GM18858 (cell line): ENCODE results near the gene PHLDB1.
"Not testable (repeated sequence)": the region's sequence is repeated elsewhere in the genome, so short reads cannot be mapped to it uniquely, and the experiment has no call there.

Source experiments
- ATAC-seq: cut with Tn5 transposase; IDR thresholded peaks from one replicate; pipeline ENCODE4 v1.9.1; 2021; ENCODE audit not compliant: unreplicated experiment

Gene PHLDB1

GRCh38 chr11:118607401-118608359, at the start of gene PHLDB1:
Gene PHLDB1 (plus strand): TSS chr11:118607615. CDS start chr11:118613837, 6,222 bp downstream.
- no peak for ATAC-seq

DNA sequence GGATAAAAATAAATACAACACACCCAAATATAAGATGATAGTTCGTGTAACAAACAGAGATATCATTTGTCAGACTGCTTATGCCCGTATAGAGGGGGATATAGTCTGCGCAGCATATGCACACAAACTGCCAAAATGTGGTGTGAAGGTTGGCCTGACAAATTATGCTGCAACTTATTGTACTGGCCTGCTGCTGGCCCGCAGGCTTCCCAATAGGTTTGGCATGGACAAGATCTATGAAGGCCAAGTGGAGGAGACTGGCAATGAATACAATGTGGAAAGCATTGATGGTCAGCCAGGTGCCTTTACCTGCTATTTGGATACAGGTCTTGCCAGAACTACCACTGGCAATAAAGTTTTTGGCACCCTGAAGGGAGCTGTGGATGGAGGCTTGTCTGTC, 46.6 kb upstream of the PHLDB1 start:
- no peak for ATAC-seq

DNA sequence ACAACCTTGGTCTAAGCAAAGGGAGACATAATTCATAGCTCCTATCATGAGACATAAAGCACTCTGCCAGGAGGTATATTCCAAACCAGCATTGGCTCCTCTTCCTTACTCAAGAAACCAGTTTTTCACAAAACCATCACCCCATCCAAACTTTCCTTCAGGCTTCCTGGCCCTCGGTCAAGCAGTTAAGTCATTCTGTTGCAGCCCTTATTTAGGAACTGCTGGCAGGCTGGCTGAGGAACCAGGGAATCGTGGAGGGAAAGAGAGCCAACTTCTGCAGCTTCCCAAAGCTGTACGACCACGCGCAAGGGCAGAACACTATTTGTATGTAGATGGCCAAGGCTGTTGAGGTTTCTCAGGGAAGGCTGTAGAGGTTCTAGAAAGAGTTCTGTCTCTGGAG, 42.4 kb upstream of the PHLDB1 start:
- ATAC-seq: no peak

GRCh38 chr11:118569670-118570069, 37.7 kb upstream of the PHLDB1 start:
- no peak for ATAC-seq

GRCh38 chr11:118570787-118571186, 36.6 kb upstream of the PHLDB1 start:
- no peak for ATAC-seq

DNA sequence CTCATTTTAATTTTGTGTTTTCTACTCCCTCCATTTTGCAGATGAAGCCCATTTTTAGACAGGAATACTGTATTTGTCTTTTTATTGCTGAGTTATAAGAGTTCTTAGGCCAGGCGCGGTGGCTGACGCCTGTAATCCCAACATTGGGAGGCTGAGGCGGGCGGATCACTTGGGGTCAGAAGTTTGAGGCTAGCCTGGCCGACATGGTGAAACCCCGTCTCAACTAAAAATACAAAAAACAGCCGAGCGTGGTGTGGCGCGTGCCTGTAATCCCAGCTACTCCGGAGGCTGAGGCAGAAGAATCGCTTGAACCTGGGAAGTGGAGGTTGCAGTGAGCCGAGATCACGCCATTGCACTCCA, 35.7 kb upstream of the PHLDB1 start:
- not testable (repeated sequence) for ATAC-seq

DNA sequence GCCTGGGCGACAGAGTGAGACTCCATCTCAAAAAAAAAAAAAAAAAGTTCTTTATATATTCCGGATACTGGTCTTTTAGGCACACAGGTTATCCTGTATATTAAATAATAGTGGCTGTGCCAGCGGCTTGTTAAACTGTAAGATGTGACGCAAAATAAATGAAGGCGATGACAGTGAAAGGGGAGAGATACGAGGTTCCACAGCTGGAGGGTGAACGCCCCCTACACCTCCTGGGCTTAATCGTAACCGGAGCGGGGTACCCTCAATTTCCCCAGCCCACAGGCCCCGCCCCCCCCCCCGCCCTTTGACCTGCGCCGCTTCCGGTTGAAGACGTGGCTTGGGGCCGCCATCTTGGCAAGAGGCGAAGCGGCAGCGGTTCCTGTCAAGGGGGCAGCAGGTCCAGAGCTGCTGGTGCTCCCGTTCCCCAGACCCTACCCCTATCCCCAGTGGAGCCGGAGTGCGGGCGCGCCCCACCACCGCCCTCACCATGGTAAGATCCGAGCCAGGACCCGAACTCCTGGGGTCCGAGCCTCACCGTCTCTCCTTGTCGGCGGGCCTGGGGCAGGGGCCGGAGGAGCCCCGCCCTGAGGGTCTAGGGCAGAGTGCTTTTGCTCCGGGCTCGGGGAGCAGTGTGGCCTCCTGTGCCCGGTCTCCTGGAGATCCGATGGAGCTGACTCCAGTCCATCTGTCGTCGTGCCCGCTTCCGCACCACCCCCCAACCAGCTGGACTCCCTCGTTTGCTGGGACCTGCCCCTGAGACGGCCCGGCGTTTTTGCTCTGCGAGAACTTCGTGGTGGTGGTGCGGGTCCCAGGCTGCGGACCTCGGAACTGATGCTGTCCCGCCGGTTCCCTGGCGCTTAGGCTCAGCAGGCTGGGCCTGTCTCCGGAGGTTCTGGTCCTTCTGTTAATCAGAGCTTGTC, 35.1 kb upstream of the PHLDB1 start, which contains the start of gene ARCN1:
Gene ARCN1 (plus strand): TSS at position 349 of the 920 bp plus-strand sequence. CDS start 139 bp downstream, at position 488.
- no peak for ATAC-seq

GRCh38 chr11:118572981-118573550, 34.3 kb upstream of the PHLDB1 start:
- ATAC-seq: no peak

DNA sequence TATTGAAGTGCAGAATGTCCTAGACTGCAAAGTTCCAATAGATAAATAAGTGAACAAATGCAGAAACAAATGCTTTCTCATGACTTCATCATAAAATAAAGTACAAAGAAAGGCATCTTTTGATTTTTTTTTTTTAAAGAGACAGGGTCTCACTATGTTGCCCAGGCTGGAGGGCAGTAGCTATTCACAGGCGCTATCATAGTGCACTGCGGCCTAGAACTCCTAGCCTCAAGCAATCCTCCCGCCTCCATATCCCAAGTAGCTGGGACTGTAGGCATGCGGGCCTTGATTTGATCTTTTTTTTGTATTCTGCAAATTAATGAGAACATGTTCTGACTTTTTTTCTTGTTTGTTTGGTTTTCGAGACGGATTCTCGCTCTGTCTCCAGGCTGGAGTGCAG, 32.8 kb upstream of the PHLDB1 start:
- ATAC-seq: no peak

- ATAC-seq: not testable (repeated sequence)
Observed at GRCh38 chr11:118577995-118578394, 29.4 kb upstream of the PHLDB1 start.

GRCh38 chr11:118581057-118581456, 26.4 kb upstream of the PHLDB1 start:
- ATAC-seq: no peak

GRCh38 chr11:118587952-118588351, 19.5 kb upstream of the PHLDB1 start:
- no peak for ATAC-seq

DNA sequence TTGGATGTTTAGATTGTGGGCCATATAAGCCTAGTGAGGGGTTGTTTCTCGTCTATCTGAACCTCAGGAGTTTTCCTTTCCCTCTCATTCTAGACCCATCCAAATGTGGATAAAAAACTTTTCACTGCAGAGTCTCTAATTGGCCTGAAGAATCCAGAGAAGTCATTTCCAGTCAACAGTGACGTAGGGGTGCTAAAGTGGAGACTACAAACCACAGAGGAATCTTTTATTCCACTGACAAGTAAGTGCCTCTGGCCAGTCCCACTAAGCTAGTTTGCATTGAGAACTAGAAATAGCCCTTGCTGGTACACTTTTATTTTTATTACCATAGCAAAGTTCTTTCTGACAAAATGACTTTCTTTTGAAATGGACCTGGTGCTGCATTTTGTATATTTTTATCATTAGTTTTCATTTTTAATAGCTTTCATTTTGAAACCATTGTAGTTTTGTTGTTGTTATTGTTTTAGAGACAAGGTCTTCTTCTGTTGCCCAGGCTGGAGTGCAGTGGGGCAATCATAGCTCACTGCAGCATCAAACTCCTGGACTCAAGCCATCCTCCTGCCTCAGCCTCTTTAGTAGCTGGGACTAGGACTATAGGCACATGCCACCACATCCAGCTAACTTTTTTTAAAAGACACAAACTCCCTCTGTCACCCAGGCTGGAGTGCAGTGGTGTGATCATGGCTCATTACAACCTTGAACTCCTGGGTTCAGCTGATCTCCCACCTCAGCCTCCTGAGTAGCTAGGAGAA, 14.6 kb upstream of the PHLDB1 start:
- ATAC-seq: no peak

- ATAC-seq: not testable (repeated sequence)
Observed at GRCh38 chr11:118594984-118595383, 12.4 kb upstream of the PHLDB1 start.

DNA sequence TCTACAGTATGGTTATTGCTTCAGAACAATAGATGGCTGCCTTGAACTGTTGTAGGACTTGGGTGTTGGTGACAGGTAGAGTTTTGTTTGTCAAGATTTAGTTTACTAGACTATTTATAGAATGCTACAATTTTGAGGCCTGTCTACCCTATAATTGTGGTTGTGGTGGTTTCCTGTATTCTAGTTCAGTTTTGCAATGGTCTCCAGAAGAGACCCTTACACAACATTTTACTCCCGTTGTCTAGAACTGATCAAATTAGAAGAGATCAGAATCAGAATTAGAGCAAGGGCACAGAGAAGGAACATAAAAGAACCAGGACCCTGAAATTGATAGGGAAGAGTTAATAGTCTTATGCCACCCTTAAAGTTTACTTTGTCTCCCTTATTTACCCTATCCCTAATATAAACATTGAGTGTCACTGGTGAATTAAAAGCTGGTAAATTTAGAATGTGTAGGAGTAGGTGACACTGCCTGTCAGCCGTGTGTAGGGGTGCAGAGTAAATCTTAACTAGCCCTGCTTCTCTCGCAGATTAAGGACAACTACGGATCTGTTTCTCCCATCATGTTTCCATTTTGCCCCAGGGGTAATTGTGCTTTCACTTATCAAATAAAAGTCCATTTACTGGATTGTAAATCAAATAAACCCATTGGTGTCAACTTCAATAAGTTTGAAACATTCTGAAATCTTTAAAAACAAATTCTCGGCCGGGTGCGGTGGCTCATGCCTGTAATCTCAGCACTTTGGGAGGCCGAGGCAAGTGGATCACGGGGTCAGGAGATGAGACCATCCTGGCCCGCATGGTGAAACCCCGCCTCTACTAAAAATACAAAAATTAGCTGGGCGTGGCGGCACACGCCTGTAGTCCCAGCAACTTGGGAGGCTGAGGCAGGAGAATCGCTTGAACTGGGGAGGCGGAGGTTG, 10.9 kb upstream of the PHLDB1 start:
- no peak for ATAC-seq

DNA sequence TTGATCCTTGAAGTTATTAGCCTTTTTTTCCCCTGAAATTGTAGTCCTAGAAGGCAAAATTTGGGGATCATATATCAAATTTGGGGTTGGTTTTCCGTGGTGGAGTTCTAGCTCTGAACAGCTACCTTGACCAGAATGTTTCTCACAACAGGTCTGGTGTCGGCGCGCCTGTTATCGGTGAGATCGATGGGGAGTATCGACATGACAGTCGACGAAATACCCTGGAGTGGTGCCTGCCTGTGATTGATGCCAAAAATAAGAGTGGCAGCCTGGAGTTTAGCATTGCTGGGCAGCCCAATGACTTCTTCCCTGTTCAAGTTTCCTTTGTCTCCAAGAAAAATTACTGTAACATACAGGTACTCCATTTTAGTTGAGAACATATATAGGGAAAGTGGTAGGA, 9.9 kb upstream of the PHLDB1 start:
- ATAC-seq: no peak

DNA sequence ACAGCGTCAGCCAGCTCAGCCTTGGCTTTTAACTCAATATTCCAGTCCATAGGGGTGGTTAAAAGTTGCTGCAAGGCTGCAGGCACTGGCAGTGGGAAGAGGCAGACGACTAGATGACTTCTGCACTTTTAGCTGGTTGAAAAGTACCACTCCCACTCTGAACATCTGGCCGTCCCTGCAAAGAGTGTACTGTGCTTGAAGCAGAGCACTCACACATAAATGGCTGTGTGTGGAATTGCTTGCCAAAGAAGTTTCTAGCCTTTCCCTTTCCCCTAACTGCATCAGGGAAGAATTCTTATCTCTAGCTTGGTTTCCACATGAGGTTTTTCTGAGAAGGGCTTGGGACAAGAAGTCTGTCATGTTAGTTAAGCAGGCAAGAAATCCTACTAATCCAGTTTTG, 5.1 kb upstream of the PHLDB1 start:
- no peak for ATAC-seq

- ATAC-seq: not testable (repeated sequence)
Observed at GRCh38 chr11:118603709-118604108, 3.7 kb upstream of the PHLDB1 start.

DNA sequence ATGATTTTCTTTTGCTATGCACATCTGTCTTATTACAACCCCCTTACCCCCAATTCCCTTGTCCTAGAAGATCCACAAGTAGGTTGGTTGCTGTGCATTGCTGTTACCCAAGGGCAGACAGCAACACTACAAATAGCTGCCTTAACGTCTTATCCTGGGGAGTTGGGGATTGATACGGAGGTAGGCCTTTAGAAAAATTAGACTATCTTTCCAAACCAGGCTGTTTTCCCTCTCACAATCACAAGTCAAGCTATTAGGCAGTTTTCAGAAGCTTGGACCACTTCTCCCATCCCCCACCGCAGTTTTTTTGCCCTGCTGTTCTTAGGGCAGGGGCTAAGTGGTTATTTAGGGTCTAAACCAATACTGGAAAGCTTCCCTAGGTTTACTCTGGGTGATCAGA, 2.8 kb upstream of the PHLDB1 start:
- ATAC-seq: no peak
